Prostate gland (tissue), 2 donors: ENCODE measurements around the gene MAP7D2.

Experiments used
- CTCF ChIP-seq, 4 experiments: fragments of 200-600 bp in 2 of 4; fragments of 450-650 bp in 2 of 4; sonication (generic) in 2 of 4; IDR thresholded peaks; 1 replicate in 3 of 4; 2 replicates in 1 of 4; pipeline ENCODE4 v1.5.1; 2016 to 2019; ENCODE audit warnings: antibody characterized with exemption in 4 of 4, mild to moderate bottlenecking in 2 of 4, moderate library complexity in 2 of 4
- POLR2A ChIP-seq: fragments of 450-650 bp; IDR thresholded peaks from one replicate; pipeline ENCODE4 v1.6.1; 2016; ENCODE audit warnings: antibody characterized with exemption, mild to moderate bottlenecking

- no peak for TF ChIP-seq CTCF (IDR thresholded peaks at IDR 0.05)
- no peak for TF ChIP-seq POLR2A
Observed at GRCh38 chrX:19958552-19959486, 157.9 kb downstream of the MAP7D2 start.
